H1 (cell line): ENCODE results near the gene GPC2. TPM values are rescaled to one million over a fixed set of nuclear protein-coding genes. Genes with fewer than 3 reads are reported as not detected.

ENCODE experiments used
- CTCF ChIA-PET: fragments of 300-600 bp; sonication (Branson Sonifier 250); formaldehyde crosslinking; loops from one replicate; lab custom pipeline; 2021; ENCODE audit not compliant: partially characterized antibody; lab: Charles Lee
- POLR2A ChIA-PET: fragments of 300-600 bp; sonication (Branson Sonifier 250); formaldehyde crosslinking; loops from one replicate; lab custom pipeline; 2021; ENCODE audit warnings: inconsistent platforms; ENCODE audit not compliant: partially characterized antibody; lab: Charles Lee
- DNase-seq, 2 experiments: peaks; one replicate each; pipeline versions ENCODE4 v3.0.0 to v3.0.0-alpha.2; 2010 to 2022; ENCODE audit warnings: low spot score in 2 of 2, low read depth in 1 of 2, mixed read lengths in 1 of 2
- FAIRE-seq: peaks from 2 replicates; lab custom pipeline; 2011; peaks lifted over from hg19 to GRCh38; lab: Jason Lieb, UNC
- H2AFZ ChIP-seq: 2 replicates; pipeline ENCODE4 v1.8.1; 2012; ENCODE audit warnings: low read length, inconsistent platforms
- H2AK5ac ChIP-seq: 2 replicates; pipeline ENCODE4 v1.6.1; 2013; ENCODE audit warnings: low read depth, low read length
- H2BK120ac ChIP-seq: replicated peaks from 2 replicates; pipeline ENCODE3; 2013; ENCODE audit warnings: low read depth, low read length, inconsistent platforms
- H2BK12ac ChIP-seq: 2 replicates; pipeline ENCODE4 v1.6.1; 2013; ENCODE audit warnings: low read depth, low read length
- H2BK15ac ChIP-seq: 2 replicates; pipeline ENCODE4 v1.6.1; 2013; ENCODE audit warnings: low read length
- H2BK20ac ChIP-seq: 2 replicates; pipeline ENCODE4 v1.6.1; 2013; ENCODE audit warnings: low read length
- H2BK5ac ChIP-seq: 2 replicates; pipeline ENCODE4 v1.6.1; 2013; ENCODE audit warnings: low read depth, low read length
- H3K14ac ChIP-seq: 2 replicates; pipeline ENCODE4 v1.6.1; 2013; ENCODE audit warnings: inconsistent platforms; ENCODE audit not compliant: insufficient read length
- H3K18ac ChIP-seq: 2 replicates; pipeline ENCODE4 v1.6.1; 2013; ENCODE audit warnings: low read length; ENCODE audit errors: extremely low read depth
- H3K23ac ChIP-seq: 2 replicates; pipeline ENCODE4 v1.6.1; 2013; ENCODE audit warnings: inconsistent platforms; ENCODE audit not compliant: insufficient read length
- H3K23me2 ChIP-seq: 2 replicates; pipeline ENCODE4 v1.6.1; 2013; ENCODE audit warnings: low read depth, low read length
- H3K27ac ChIP-seq: 2 replicates; pipeline ENCODE4 v1.6.1; 2011; ENCODE audit warnings: low read depth, low read length, inconsistent platforms
- H3K27me3 ChIP-seq, 4 experiments: replicated peaks in 1 of 4; 1 replicate in 1 of 4; 2 replicates in 3 of 4; pipeline versions ENCODE4 v1.6.1 to v1.8.1; 2011 to 2013; ENCODE audit warnings: low read length in 3 of 4, mild to moderate bottlenecking in 3 of 4, inconsistent platforms in 2 of 4, mixed read lengths in 2 of 4, moderate library complexity in 1 of 4; ENCODE audit not compliant: control insufficient read depth in 3 of 4, insufficient read depth in 3 of 4; ENCODE audit errors: extremely low read depth in 1 of 4
- H3K36me3 ChIP-seq, 4 experiments: 2 replicates each; pipeline versions ENCODE4 v1.6.1 to v1.8.1; 2011 to 2013; ENCODE audit warnings: mild to moderate bottlenecking in 4 of 4, low read length in 3 of 4, moderate library complexity in 2 of 4, control low read depth in 1 of 4, inconsistent platforms in 1 of 4; ENCODE audit not compliant: insufficient read depth in 4 of 4, control insufficient read depth in 2 of 4
- H3K4ac ChIP-seq: replicated peaks from 2 replicates; pipeline ENCODE3; 2013; ENCODE audit warnings: low read length, low read depth, mixed read lengths, inconsistent platforms; ENCODE audit not compliant: insufficient read length
- H3K4me1 ChIP-seq, 4 experiments: replicated peaks in 1 of 4; 1 replicate in 1 of 4; 2 replicates in 3 of 4; pipeline versions ENCODE4 v1.6.1 to v1.8.1; 2011 to 2013; ENCODE audit warnings: low read length in 3 of 4, inconsistent platforms in 2 of 4, mixed read lengths in 1 of 4; ENCODE audit not compliant: insufficient read depth in 4 of 4, control insufficient read depth in 3 of 4
- H3K4me2 ChIP-seq, 2 experiments: 2 replicates each; pipeline versions ENCODE4 v1.6.1 to v1.8.1; 2011 to 2013; ENCODE audit warnings: low read depth in 2 of 2, low read length in 2 of 2, control low read depth in 1 of 2, inconsistent platforms in 1 of 2, mild to moderate bottlenecking in 1 of 2; ENCODE audit not compliant: insufficient read depth in 1 of 2
- H3K4me3 ChIP-seq, 4 experiments: fragments of 200-600, 300-600 bp in 1 of 4; sonication (generic), shearing (Covaris generic), sonication (Bioruptor Twin) in 1 of 4; 2 replicates each; pipeline versions ENCODE4 v1.5.1 to v1.8.1; 2011 to 2016; ENCODE audit warnings: low read length in 4 of 4, low read depth in 3 of 4, control low read depth in 2 of 4, inconsistent platforms in 2 of 4, mild to moderate bottlenecking in 2 of 4, mixed read lengths in 1 of 4, moderate library complexity in 1 of 4; ENCODE audit not compliant: insufficient read depth in 2 of 4; ENCODE audit errors: extremely low read depth in 1 of 4
- H3K56ac ChIP-seq: replicated peaks from 2 replicates; pipeline ENCODE3; 2013; ENCODE audit warnings: low read depth, mild to moderate bottlenecking, mixed read lengths, low read length, inconsistent platforms; ENCODE audit not compliant: insufficient read length
- H3K79me1 ChIP-seq: 2 replicates; pipeline ENCODE4 v1.6.1; 2013; ENCODE audit warnings: low read depth, low read length, control low read depth
- H3K79me2 ChIP-seq, 2 experiments: 2 replicates each; pipeline versions ENCODE4 v1.6.1 to v1.8.1; 2012 to 2013; ENCODE audit warnings: low read length in 2 of 2, mild to moderate bottlenecking in 2 of 2, inconsistent platforms in 1 of 2; ENCODE audit not compliant: insufficient read depth in 2 of 2, control insufficient read depth in 1 of 2
- H3K9ac ChIP-seq, 4 experiments: replicated peaks in 1 of 4; 1 replicate in 1 of 4; 2 replicates in 3 of 4; pipeline versions ENCODE4 v1.6.1 to v1.8.1; 2011 to 2013; ENCODE audit warnings: low read depth in 3 of 4, low read length in 3 of 4, control low read depth in 2 of 4, mild to moderate bottlenecking in 2 of 4, moderate library complexity in 2 of 4, inconsistent platforms in 1 of 4; ENCODE audit errors: extremely low read depth in 1 of 4
- H3K9me3 ChIP-seq, 2 experiments: 2 replicates each; pipeline versions ENCODE4 v1.6.1 to v1.8.1; 2012 to 2013; ENCODE audit warnings: mild to moderate bottlenecking in 2 of 2, moderate library complexity in 2 of 2, control low read depth in 1 of 2, inconsistent platforms in 1 of 2, low read depth in 1 of 2, low read length in 1 of 2, mixed read lengths in 1 of 2; ENCODE audit not compliant: insufficient read depth in 2 of 2
- H4K20me1 ChIP-seq, 2 experiments: replicated peaks in 1 of 2; 2 replicates each; pipeline versions ENCODE3 to v1.8.1; 2011 to 2013; ENCODE audit warnings: inconsistent platforms in 2 of 2, low read length in 2 of 2, mild to moderate bottlenecking in 1 of 2; ENCODE audit not compliant: insufficient read depth in 2 of 2, control insufficient read depth in 1 of 2
- H4K5ac ChIP-seq: 2 replicates; pipeline ENCODE4 v1.6.1; 2013; ENCODE audit warnings: low read length, low read depth, mixed read lengths, inconsistent platforms; ENCODE audit not compliant: insufficient read length
- H4K8ac ChIP-seq: 2 replicates; pipeline ENCODE4 v1.8.0; 2013; ENCODE audit warnings: mild to moderate bottlenecking, moderate library complexity, low read length, inconsistent platforms; ENCODE audit not compliant: insufficient read depth; ENCODE audit errors: extremely low read depth
- H4K91ac ChIP-seq: replicated peaks from 2 replicates; pipeline ENCODE3; 2013; ENCODE audit warnings: low read length, mixed read lengths, inconsistent platforms; ENCODE audit not compliant: insufficient read length
- RXRA ChIP-seq: IDR thresholded peaks from 2 replicates; pipeline ENCODE4 v1.6.1; 2011; ENCODE audit warnings: low read depth, mild to moderate bottlenecking, low read length, moderate library complexity; ENCODE audit not compliant: insufficient read depth
- SP4 ChIP-seq: IDR thresholded peaks from 2 replicates; pipeline ENCODE4 v1.6.1; 2012; ENCODE audit warnings: low read length, inconsistent platforms
- WGBS, 2 experiments: shearing (Covaris generic) in 1 of 2; methylation state at CpG; one replicate each; pipeline versions ENCODE4 v1.1.6 to v1.1.7; 2013 to 2015; ENCODE audit warnings: low lambda C conversion rate in 2 of 2, mixed read lengths in 2 of 2, inconsistent platforms in 1 of 2, low coverage in 1 of 2, missing lambda C conversion rate in 1 of 2; ENCODE audit not compliant: insufficient replicate concordance in 2 of 2, insufficient coverage in 1 of 2, insufficient read length in 1 of 2; ENCODE audit errors: extremely low coverage in 1 of 2, missing lambda C conversion rate in 1 of 2; 5-methylcytosine and 5-hydroxymethylcytosine counted together
- polyA plus RNA-seq, 7 experiments: library from polyadenylated mRNA; depleted of rRNA in 3 of 7; stranded (reverse) in 5 of 7; unstranded in 2 of 7; fragments of >200 nt in 5 of 7; fragments of 200-250 nt in 2 of 7; gene quantifications; 1 replicate in 5 of 7; 2 replicates in 1 of 7; 4 replicates in 1 of 7; pipeline versions ENCODE4 v1.2.1 to v1.2.3, GENCODE V29; 2011 to 2013; ENCODE audit warnings: missing spikeins in 2 of 7, mixed read lengths in 2 of 7
- total RNA-seq: library from RNA; stranded (reverse); fragmentation: NEBNext Ultra II Directional; extraction: Animal tissue kit (Norgen Biotek cat#: 25700); gene quantifications from 2 replicates; pipeline ENCODE4 v1.2.1, GENCODE V29; 2021

The GPC2 gene
- total and polyA plus RNA-seq, 2 of the 8 experiments (the other 6 are each of a cell fraction or from before 2014, with no cell fraction given) = 25.3 to 44.8 TPM

- H4K20me1 ChIP-seq = peaks cover 14 to 32% of the 10 kb centered on the region in 2 experiments
- H3K9me3 ChIP-seq = no peaks in the 10 kb centered on the region
- no peak overlapping the region for H3K4ac ChIP-seq
- FAIRE-seq (no peak), DNase-seq (no peak)
- H3K79me2 ChIP-seq = peaks cover 0 to 12% of the 10 kb centered on the region in 2 experiments; a peak in 2 of 4 replicates
- no peak overlapping the region for H3K23ac ChIP-seq
- no peak overlapping the region for H2AK5ac ChIP-seq
- H3K18ac ChIP-seq = no peak overlapping the region
- H2BK12ac ChIP-seq = no peak overlapping the region
- H3K27me3 ChIP-seq = no peaks in the 10 kb centered on the region
- H3K36me3 ChIP-seq = peaks cover 8 to 47% (median 26%) of the 10 kb centered on the region in 4 experiments
- POLR2A ChIA-PET = interaction anchor here (0.6 to 9.9 kb wide), 7 partner anchors 13 to 111 kb away, joined by 3 to 145 read pairs (median 3); partner anchors contain the start of gene GAL3ST4
- H3K27ac ChIP-seq = no peak overlapping the region
- H2BK5ac ChIP-seq = no peak overlapping the region
- 92% methylated on average over 16 of the region's 18 CpGs; no CpG with 5 or more reads in 1 of the 2 experiments for WGBS, 2 experiments
- no peak overlapping the region for H2BK120ac ChIP-seq
- H2BK20ac ChIP-seq = no peak overlapping the region
- H2BK15ac ChIP-seq = no peak overlapping the region
- H4K8ac ChIP-seq = no peak overlapping the region; the same call in 1 of the 2 replicates
- no peak overlapping the region for H4K5ac ChIP-seq
- no peak overlapping the region for H3K9ac ChIP-seq
- H3K4me1 ChIP-seq = peaks cover 0 to 15% (median 9%) of the 10 kb centered on the region in 4 experiments; a peak in 5 of 7 replicates
- H3K4me2 ChIP-seq = no peak overlapping the region
- H3K4me3 ChIP-seq = no peak overlapping the region
- no peak overlapping the region for H3K14ac ChIP-seq
- peaks cover 9% of the 10 kb centered on the region for H3K23me2 ChIP-seq
- TF ChIP-seq RXRA = no peak
- no peak for TF ChIP-seq SP4
- H2AFZ ChIP-seq = no peak overlapping the region
- no peaks in the 10 kb centered on the region; the same call in none of the 2 replicates for H3K79me1 ChIP-seq
- no peak overlapping the region for H4K91ac ChIP-seq
- H3K56ac ChIP-seq = no peak overlapping the region
- CTCF ChIA-PET = interaction anchor here (0.6 to 7.9 kb wide), 2 partner anchors 19 to 938 kb away, joined by 3 to 83 read pairs; no protein-coding TSS in a partner anchor
Observed at GRCh38 chr7:100152937-100153666, 24.1 kb downstream of the GPC2 start.
